Hematopoietic multipotent progenitor cell (in vitro differentiated cells): ENCODE results near the gene SFT2D3. TPM values are rescaled to one million over a fixed set of nuclear protein-coding genes. Genes with fewer than 3 reads are reported as not detected.

ENCODE experiments used
- DNase-seq, 3 donors: peaks; one replicate each; pipeline ENCODE4 v3.0.0-alpha.2; 2011 to 2015; ENCODE audit warnings: low read depth in 2 of 3, low spot score in 2 of 3
- total RNA-seq: library from RNA; depleted of rRNA; stranded (reverse); fragments of >200 nt; gene quantifications from one replicate; pipeline ENCODE4 v1.2.3, GENCODE V29; 2012

Gene SFT2D3
- total RNA-seq, 1 donor, result 10.8 TPM

- no peak for DNase-seq
These were observed 20.0 kb upstream of the SFT2D3 start for GRCh38 chr2:127681288-127681804.

GRCh38 chr2:127681976-127682857 is 19.1 kb upstream of the SFT2D3 start:
- no peak for DNase-seq

- DNase-seq, result no peak
These were observed 18.2 kb upstream of the SFT2D3 start for GRCh38 chr2:127683056-127683455.

- DNase-seq, result no peak
These were observed 17.5 kb upstream of the SFT2D3 start for GRCh38 chr2:127683757-127684156.

- no peak for DNase-seq
These were observed 15.8 kb upstream of the SFT2D3 start for GRCh38 chr2:127685410-127686080.

GRCh38 chr2:127688405-127688804 is 12.9 kb upstream of the SFT2D3 start:
- no peak for DNase-seq

- DNase-seq, result no peak
These were observed 10.6 kb upstream of the SFT2D3 start for GRCh38 chr2:127690696-127691095.

- no peak for DNase-seq
These were observed 6.3 kb upstream of the SFT2D3 start for GRCh38 chr2:127694986-127695385.

- DNase-seq, result peak in 2 of 3 donors; percentile 67 to 70
These were observed 5.5 kb upstream of the SFT2D3 start for GRCh38 chr2:127695491-127696472.

- no peak for DNase-seq
These were observed 3.7 kb upstream of the SFT2D3 start for GRCh38 chr2:127697482-127698180.

GRCh38 chr2:127698553-127699355 is 2.5 kb upstream of the SFT2D3 start:
- DNase-seq, result no peak

GRCh38 chr2:127700527-127701192 is 637 bp upstream of the SFT2D3 start:
- peak in 1 of 3 donors; percentile 7 for DNase-seq

GRCh38 chr2:127701651-127702394 is 526 bp downstream of the SFT2D3 start:
- peak; percentile 74 to 91 (median 89) for DNase-seq

- DNase-seq, result no peak
These were observed 1.2 kb downstream of the SFT2D3 start for GRCh38 chr2:127702395-127703009.

GRCh38 chr2:127703282-127703681 is 2.0 kb downstream of the SFT2D3 start:
- DNase-seq, result no peak

GRCh38 chr2:127704641-127705390 is 3.5 kb downstream of the SFT2D3 start:
- no peak for DNase-seq
